ENCODE results near the gene SNX19.

SNX19 gene

GRCh38 chr11:130846606-130847005 lies 69.7 kb downstream of the SNX19 start:
- no peak for DNase-seq

GRCh38 chr11:130842001-130842400 lies 74.3 kb downstream of the SNX19 start:
- DNase-seq = no peak

GRCh38 chr11:130840679-130841078 lies 75.6 kb downstream of the SNX19 start:
- DNase-seq = no peak

GRCh38 chr11:130839981-130840666 lies 76.2 kb downstream of the SNX19 start:
- no peak for DNase-seq

- no peak for DNase-seq
These were observed 79.1 kb downstream of the SNX19 start for GRCh38 chr11:130837194-130837593.

- DNase-seq = no peak
These were observed 81.4 kb downstream of the SNX19 start for GRCh38 chr11:130834886-130835285.

GRCh38 chr11:130832566-130833425 lies 83.5 kb downstream of the SNX19 start:
- DNase-seq = no peak

GRCh38 chr11:130831976-130832375 lies 84.3 kb downstream of the SNX19 start:
- no peak for DNase-seq

- peak in 23 of 56 donors; percentile 5 to 70 (median 21) for DNase-seq
These were observed 84.8 kb downstream of the SNX19 start for GRCh38 chr11:130831506-130831905.

- no peak for DNase-seq
These were observed 85.7 kb downstream of the SNX19 start for GRCh38 chr11:130830566-130830965.

- peak in 7 of 56 donors; percentile 3 to 62 (median 16) for DNase-seq
These were observed 86.3 kb downstream of the SNX19 start for GRCh38 chr11:130829920-130830511.

- no peak for DNase-seq
These were observed 87.5 kb downstream of the SNX19 start for GRCh38 chr11:130828741-130829140.

GRCh38 chr11:130827451-130828377 lies 88.6 kb downstream of the SNX19 start:
- no peak for DNase-seq

GRCh38 chr11:130826572-130826971 lies 89.7 kb downstream of the SNX19 start:
- no peak for DNase-seq

GRCh38 chr11:130825983-130826382 lies 90.3 kb downstream of the SNX19 start:
- no peak for DNase-seq

- DNase-seq = no peak
These were observed 90.7 kb downstream of the SNX19 start for GRCh38 chr11:130825561-130825960.
